ENCODE results near the gene MIOS. TPM values are rescaled to one million over a fixed set of nuclear protein-coding genes. Genes with fewer than 3 reads are reported as not detected.

MIOS gene
- total RNA-seq, 1 donor from 2014 or later = 25.3 TPM

GRCh38 chr7:7641129-7641663 is 74.5 kb downstream of the MIOS start:
- DNase-seq = no peak

DNA sequence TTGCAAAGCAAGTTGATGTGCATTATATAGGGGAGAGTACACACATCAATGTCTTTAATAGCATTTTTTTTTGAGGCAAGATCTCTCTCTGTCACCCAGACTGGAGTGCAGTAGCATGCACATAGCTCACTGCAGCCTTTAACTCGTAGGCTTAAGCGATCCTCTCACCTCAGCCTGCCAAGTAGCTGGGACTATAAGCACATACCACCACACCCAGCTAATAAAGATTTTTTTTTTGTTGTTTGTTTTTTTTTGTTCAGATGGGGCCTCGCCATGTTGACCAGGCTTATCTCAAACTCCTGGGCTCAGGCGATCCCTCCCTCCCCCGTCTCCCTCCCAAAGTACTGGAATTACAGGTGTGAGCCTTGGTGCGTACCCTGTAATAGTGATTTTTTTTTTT is 75.4 kb downstream of the MIOS start:
- peak overlapping the region; percentile 90 for H3K27ac ChIP-seq (replicated peaks)
- no peaks in the 10 kb centered on the region for H3K27me3 ChIP-seq (ENCODE audit: low read depth)
- H3K36me3 ChIP-seq = peaks cover 8% of the 10 kb centered on the region
- intact Hi-C loops (cut with micrococcal nuclease) = no loop called here
- H3K4me1 ChIP-seq = peaks cover 34% of the 10 kb centered on the region
- H3K4me3 ChIP-seq = peak overlapping the region; percentile 85
- TF ChIP-seq, protein P1, sequence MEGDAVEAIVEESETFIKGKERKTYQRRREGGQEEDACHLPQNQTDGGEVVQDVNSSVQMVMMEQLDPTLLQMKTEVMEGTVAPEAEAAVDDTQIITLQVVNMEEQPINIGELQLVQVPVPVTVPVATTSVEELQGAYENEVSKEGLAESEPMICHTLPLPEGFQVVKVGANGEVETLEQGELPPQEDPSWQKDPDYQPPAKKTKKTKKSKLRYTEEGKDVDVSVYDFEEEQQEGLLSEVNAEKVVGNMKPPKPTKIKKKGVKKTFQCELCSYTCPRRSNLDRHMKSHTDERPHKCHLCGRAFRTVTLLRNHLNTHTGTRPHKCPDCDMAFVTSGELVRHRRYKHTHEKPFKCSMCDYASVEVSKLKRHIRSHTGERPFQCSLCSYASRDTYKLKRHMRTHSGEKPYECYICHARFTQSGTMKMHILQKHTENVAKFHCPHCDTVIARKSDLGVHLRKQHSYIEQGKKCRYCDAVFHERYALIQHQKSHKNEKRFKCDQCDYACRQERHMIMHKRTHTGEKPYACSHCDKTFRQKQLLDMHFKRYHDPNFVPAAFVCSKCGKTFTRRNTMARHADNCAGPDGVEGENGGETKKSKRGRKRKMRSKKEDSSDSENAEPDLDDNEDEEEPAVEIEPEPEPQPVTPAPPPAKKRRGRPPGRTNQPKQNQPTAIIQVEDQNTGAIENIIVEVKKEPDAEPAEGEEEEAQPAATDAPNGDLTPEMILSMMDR (IDR thresholded peaks at IDR 0.05; ENCODE audit: borderline replicate concordance) = no peak
- H3K9me3 ChIP-seq (replicated peaks) = no peaks in the 10 kb centered on the region
- no peak for DNase-seq

More at GRCh38 chr7:7641129-7641663, 74.5 kb downstream of the MIOS start:
- TF ChIP-seq, protein P1 (IDR thresholded peaks at IDR 0.05; ENCODE audit: borderline replicate concordance) = no peak
- H3K9me3 ChIP-seq (replicated peaks) = no peaks in the 10 kb centered on the region
- H3K4me1 ChIP-seq = peaks cover 34% of the 10 kb centered on the region
- H3K27me3 ChIP-seq (ENCODE audit: low read depth) = no peaks in the 10 kb centered on the region
- H3K4me3 ChIP-seq = peak overlapping the region; percentile 85
- peaks cover 16% of the 10 kb centered on the region for H3K36me3 ChIP-seq
- H3K27ac ChIP-seq (replicated peaks) = peak overlapping the region; percentile 90
- intact Hi-C loops (cut with micrococcal nuclease) = no loop called here

GRCh38 chr7:7647495-7648036 is 80.9 kb downstream of the MIOS start:
- Histone ChIP-seq H3K4me3 (no peak overlapping the region), H3K9me3 (replicated peaks) (no peaks in the 10 kb centered on the region), H3K36me3 (no peaks in the 10 kb centered on the region), H3K27ac (replicated peaks) (no peak overlapping the region), H3K27me3 (ENCODE audit: low read depth) (no peaks in the 10 kb centered on the region), H3K4me1 (peaks cover 14% of the 10 kb centered on the region)
- intact Hi-C loops (cut with micrococcal nuclease) = no loop called here
- TF ChIP-seq, protein P1 (IDR thresholded peaks at IDR 0.05; ENCODE audit: borderline replicate concordance) = no peak
- no peak for DNase-seq

GRCh38 chr7:7650682-7651206 is 84.1 kb downstream of the MIOS start:
- intact Hi-C loops (cut with micrococcal nuclease) = no loop called here
- H3K4me3 ChIP-seq = no peak overlapping the region
- H3K9me3 ChIP-seq (replicated peaks) = no peaks in the 10 kb centered on the region
- TF ChIP-seq, protein P1 (IDR thresholded peaks at IDR 0.05; ENCODE audit: borderline replicate concordance) = no peak
- peaks cover 33% of the 10 kb centered on the region for H3K4me1 ChIP-seq
- DNase-seq = no peak
- no peaks in the 10 kb centered on the region for H3K36me3 ChIP-seq
- H3K27me3 ChIP-seq (ENCODE audit: low read depth) = no peaks in the 10 kb centered on the region
- H3K27ac ChIP-seq (replicated peaks) = no peak overlapping the region

DNA sequence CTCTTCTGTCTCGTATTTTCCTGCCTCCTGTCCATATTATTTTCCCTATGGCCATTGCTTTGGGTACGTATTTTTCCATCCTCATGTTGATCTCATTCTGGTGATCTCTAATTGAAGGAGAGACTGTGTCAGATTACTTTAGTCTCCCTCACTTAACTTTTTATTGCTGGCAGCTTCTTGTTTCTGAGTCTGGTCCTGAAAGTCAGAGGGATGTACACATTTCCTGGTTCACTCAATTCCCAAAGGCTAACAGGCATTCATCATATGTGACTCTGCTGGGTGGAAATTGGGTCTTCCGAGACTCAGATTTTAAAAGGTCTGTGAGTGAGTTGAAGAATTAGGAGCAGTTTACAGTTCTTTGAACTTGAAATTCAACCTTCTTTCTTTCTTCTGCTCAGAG is 84.8 kb downstream of the MIOS start:
- Histone ChIP-seq H3K27ac (replicated peaks) (no peak overlapping the region), H3K4me1 (peaks cover 33% of the 10 kb centered on the region), H3K36me3 (peaks cover 1% of the 10 kb centered on the region), H3K27me3 (ENCODE audit: low read depth) (no peaks in the 10 kb centered on the region), H3K4me3 (no peak overlapping the region), H3K9me3 (replicated peaks) (no peaks in the 10 kb centered on the region)
- DNase-seq = no peak
- intact Hi-C loops (cut with micrococcal nuclease) = no loop called here
- TF ChIP-seq, protein P1 (IDR thresholded peaks at IDR 0.05; ENCODE audit: borderline replicate concordance) = no peak
